Measurements from ENCODE around the gene CDH24. TPM values are rescaled to one million over a fixed set of nuclear protein-coding genes. Genes with fewer than 3 reads are reported as not detected.

The CDH24 gene
- total and polyA plus RNA-seq, 10 of the 15 experiments (the other 5 are each of a cell fraction or from before 2014, with no cell fraction given), result 0.10 to 1.5 (median 0.45) TPM; not detected in 2

DNA sequence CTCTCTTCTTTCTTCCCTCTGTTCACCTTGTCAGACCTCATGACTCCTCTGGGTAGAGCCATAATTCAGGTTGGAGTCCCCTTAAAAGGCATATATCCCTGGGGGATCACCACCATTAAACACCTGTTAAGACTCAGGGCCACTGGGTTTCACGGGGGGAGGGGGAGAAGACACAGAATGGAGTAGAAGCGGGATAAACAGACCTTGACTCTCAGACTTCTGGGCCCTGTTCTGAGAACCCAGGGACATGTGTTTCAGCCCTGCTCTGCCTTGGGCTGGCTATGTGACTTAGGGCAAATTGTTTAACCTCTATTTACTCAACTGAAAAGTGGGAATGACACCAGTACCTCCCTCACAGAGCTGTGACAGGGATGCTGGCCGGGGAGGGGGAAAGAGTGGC lies 4.6 kb downstream of the CDH24 start:
- in situ Hi-C loops (cut with MboI) (loop anchor here (5.0 kb wide), 1 partner anchor 60 kb away; no protein-coding TSS in a partner anchor), intact Hi-C loops (cut with micrococcal nuclease; ENCODE audit: unreplicated experiment) (no loop called here)
- ChIA-PET SMC1A (ENCODE audit: uncharacterized antibody, unreplicated experiment) (interaction anchor here (0.6 to 8.7 kb wide), 6 partner anchors 10 to 78 kb away, joined by 3 to 156 read pairs (median 4); no protein-coding TSS in a partner anchor), RAD21 (ENCODE audit: unreplicated experiment) (interaction anchor here (1.0 to 10.8 kb wide), 4 partner anchors 58 to 80 kb away, joined by 3 to 224 read pairs (median 92); partner anchors contain the start of gene AJUBA), CTCF (interaction anchor here (1.2 to 18.3 kb wide), 4 partner anchors 20 to 60 kb away, joined by 3 to 853 read pairs (median 44); partner anchors contain the start of gene AJUBA), POLR2A (interaction anchor here (1.1 to 2.7 kb wide), 2 partner anchors 46 to 57 kb away, joined by 4 to 8 read pairs; no protein-coding TSS in a partner anchor)
- Histone ChIP-seq H3K9ac (ENCODE audit: control insufficient read depth, insufficient read depth, low read length) (no peak overlapping the region), H2AFZ (ENCODE audit: control insufficient read depth, low read depth, low read length) (no peak overlapping the region), H3K27me3 (replicated peaks in 1 of 2; ENCODE audit: control insufficient read depth in 2 of 2, insufficient read depth in 2 of 2, low read length in 1 of 2) (no peaks in the 10 kb centered on the region), H3K4me3 (no peak overlapping the region), H3K4me1 (ENCODE audit: control insufficient read depth, insufficient read depth, low read length) (peaks cover 12% of the 10 kb centered on the region), H4K20me1 (ENCODE audit: control insufficient read depth, insufficient read depth) (no peaks in the 10 kb centered on the region), H3K27ac (ENCODE audit: control insufficient read depth, insufficient read depth) (no peak overlapping the region), H3K9me3 (replicated peaks; ENCODE audit: control insufficient read depth, insufficient read depth, low read length) (no peaks in the 10 kb centered on the region), H3K79me2 (ENCODE audit: control insufficient read depth, insufficient read depth, low read length) (no peaks in the 10 kb centered on the region), H3K4me2 (ENCODE audit: control insufficient read depth, insufficient read depth) (no peak overlapping the region), H3K36me3 (ENCODE audit: control insufficient read depth in 2 of 2, insufficient read depth in 2 of 2, low read length in 1 of 2) (no peaks in the 10 kb centered on the region)
- no TSS peak for BruUV-seq (replicated peaks)
- DNase-seq (ENCODE audit: low read depth, low spot score), result no peak
- no peak for FAIRE-seq
- WGBS (ENCODE audit: insufficient coverage, insufficient replicate concordance, low lambda C conversion rate, missing lambda C conversion rate), result 44% methylated on average over 3 of the region's 3 CpGs
- no peak for ATAC-seq
- TF ChIP-seq, protein P1, sequence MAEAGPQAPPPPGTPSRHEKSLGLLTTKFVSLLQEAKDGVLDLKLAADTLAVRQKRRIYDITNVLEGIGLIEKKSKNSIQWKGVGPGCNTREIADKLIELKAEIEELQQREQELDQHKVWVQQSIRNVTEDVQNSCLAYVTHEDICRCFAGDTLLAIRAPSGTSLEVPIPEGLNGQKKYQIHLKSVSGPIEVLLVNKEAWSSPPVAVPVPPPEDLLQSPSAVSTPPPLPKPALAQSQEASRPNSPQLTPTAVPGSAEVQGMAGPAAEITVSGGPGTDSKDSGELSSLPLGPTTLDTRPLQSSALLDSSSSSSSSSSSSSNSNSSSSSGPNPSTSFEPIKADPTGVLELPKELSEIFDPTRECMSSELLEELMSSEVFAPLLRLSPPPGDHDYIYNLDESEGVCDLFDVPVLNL (IDR thresholded peaks at IDR 0.05; ENCODE audit: low read depth, low read length), result no peak
- TF ChIP-seq, protein P2, sequence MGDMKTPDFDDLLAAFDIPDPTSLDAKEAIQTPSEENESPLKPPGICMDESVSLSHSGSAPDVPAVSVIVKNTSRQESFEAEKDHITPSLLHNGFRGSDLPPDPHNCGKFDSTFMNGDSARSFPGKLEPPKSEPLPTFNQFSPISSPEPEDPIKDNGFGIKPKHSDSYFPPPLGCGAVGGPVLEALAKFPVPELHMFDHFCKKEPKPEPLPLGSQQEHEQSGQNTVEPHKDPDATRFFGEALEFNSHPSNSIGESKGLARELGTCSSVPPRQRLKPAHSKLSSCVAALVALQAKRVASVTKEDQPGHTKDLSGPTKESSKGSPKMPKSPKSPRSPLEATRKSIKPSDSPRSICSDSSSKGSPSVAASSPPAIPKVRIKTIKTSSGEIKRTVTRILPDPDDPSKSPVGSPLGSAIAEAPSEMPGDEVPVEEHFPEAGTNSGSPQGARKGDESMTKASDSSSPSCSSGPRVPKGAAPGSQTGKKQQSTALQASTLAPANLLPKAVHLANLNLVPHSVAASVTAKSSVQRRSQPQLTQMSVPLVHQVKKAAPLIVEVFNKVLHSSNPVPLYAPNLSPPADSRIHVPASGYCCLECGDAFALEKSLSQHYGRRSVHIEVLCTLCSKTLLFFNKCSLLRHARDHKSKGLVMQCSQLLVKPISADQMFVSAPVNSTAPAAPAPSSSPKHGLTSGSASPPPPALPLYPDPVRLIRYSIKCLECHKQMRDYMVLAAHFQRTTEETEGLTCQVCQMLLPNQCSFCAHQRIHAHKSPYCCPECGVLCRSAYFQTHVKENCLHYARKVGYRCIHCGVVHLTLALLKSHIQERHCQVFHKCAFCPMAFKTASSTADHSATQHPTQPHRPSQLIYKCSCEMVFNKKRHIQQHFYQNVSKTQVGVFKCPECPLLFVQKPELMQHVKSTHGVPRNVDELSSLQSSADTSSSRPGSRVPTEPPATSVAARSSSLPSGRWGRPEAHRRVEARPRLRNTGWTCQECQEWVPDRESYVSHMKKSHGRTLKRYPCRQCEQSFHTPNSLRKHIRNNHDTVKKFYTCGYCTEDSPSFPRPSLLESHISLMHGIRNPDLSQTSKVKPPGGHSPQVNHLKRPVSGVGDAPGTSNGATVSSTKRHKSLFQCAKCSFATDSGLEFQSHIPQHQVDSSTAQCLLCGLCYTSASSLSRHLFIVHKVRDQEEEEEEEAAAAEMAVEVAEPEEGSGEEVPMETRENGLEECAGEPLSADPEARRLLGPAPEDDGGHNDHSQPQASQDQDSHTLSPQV (IDR thresholded peaks at IDR 0.05), result no peak
- TF ChIP-seq USF1 (IDR thresholded peaks at IDR 0.05; ENCODE audit: borderline replicate concordance, extremely low read length, insufficient read depth, low read depth, low read length) (no peak), NFYB (IDR thresholded peaks at IDR 0.05; ENCODE audit: insufficient read depth, low read depth, low read length) (no peak), CBFB (IDR thresholded peaks at IDR 0.05; ENCODE audit: low read depth) (no peak), ESRRA (IDR thresholded peaks at IDR 0.05; ENCODE audit: low read length) (no peak), IRF4 (IDR thresholded peaks at IDR 0.05; ENCODE audit: low read depth, low read length) (no peak), KLF5 (IDR thresholded peaks at IDR 0.05; ENCODE audit: partially characterized antibody) (no peak), SMAD1 (IDR thresholded peaks at IDR 0.05; ENCODE audit: low read depth, partially characterized antibody) (no peak), POLR2AphosphoS5 (IDR thresholded peaks at IDR 0.05; ENCODE audit: low read length) (no peak), SMC3 (IDR thresholded peaks at IDR 0.05; ENCODE audit: borderline replicate concordance, low read length) (no peak), CHD4 (IDR thresholded peaks at IDR 0.05) (no peak)
- TF ChIP-seq, protein P3, sequence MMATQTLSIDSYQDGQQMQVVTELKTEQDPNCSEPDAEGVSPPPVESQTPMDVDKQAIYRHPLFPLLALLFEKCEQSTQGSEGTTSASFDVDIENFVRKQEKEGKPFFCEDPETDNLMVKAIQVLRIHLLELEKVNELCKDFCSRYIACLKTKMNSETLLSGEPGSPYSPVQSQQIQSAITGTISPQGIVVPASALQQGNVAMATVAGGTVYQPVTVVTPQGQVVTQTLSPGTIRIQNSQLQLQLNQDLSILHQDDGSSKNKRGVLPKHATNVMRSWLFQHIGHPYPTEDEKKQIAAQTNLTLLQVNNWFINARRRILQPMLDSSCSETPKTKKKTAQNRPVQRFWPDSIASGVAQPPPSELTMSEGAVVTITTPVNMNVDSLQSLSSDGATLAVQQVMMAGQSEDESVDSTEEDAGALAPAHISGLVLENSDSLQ (IDR thresholded peaks at IDR 0.05), result no peak
- TF ChIP-seq, protein P4, sequence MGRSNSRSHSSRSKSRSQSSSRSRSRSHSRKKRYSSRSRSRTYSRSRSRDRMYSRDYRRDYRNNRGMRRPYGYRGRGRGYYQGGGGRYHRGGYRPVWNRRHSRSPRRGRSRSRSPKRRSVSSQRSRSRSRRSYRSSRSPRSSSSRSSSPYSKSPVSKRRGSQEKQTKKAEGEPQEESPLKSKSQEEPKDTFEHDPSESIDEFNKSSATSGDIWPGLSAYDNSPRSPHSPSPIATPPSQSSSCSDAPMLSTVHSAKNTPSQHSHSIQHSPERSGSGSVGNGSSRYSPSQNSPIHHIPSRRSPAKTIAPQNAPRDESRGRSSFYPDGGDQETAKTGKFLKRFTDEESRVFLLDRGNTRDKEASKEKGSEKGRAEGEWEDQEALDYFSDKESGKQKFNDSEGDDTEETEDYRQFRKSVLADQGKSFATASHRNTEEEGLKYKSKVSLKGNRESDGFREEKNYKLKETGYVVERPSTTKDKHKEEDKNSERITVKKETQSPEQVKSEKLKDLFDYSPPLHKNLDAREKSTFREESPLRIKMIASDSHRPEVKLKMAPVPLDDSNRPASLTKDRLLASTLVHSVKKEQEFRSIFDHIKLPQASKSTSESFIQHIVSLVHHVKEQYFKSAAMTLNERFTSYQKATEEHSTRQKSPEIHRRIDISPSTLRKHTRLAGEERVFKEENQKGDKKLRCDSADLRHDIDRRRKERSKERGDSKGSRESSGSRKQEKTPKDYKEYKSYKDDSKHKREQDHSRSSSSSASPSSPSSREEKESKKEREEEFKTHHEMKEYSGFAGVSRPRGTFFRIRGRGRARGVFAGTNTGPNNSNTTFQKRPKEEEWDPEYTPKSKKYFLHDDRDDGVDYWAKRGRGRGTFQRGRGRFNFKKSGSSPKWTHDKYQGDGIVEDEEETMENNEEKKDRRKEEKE (IDR thresholded peaks at IDR 0.05), result no peak
